ENCODE data around the gene CTSS.

GRCh38 chr1:150796374-150796773 lies 30.8 kb upstream of the CTSS start:
- TF ChIP-seq CTCF (IDR thresholded peaks at IDR 0.05) = no peak
- no peak for TF ChIP-seq EZH2 (IDR thresholded peaks at IDR 0.05; ENCODE audit: borderline replicate concordance, insufficient read depth, low read depth, low read length, poor library complexity, severe bottlenecking)

Data from B cell (primary cell).